Measurements from ENCODE around the gene EXD2. TPM values are rescaled to one million over a fixed set of nuclear protein-coding genes. Genes with fewer than 3 reads are reported as not detected.

Gene EXD2
- polyA plus RNA-seq, 2 of the 4 experiments (the other 2 are of a cell fraction) = 13.9 to 22.1 TPM

GRCh38 chr14:69207435-69208041 is 16.2 kb downstream of the EXD2 start:
- H3K4me3 ChIP-seq = no peak overlapping the region
- WGBS (ENCODE audit: missing lambda C conversion rate) = 98% methylated on average over 7 of the region's 7 CpGs
- no peak overlapping the region for H3K4me2 ChIP-seq
- no peak for FAIRE-seq
- DNase-seq (ENCODE audit: low read depth in 1 of 2, low spot score in 1 of 2) = no peak
- 0 out of 3 replicates have a peak, but pooled peaks cover 4% of the 10 kb centered on the region for H3K4me1 ChIP-seq
- CTCF ChIA-PET = interaction anchor here (0.6 to 1.1 kb wide), 3 partner anchors 9 to 36 kb away, joined by 3 to 5 read pairs (median 4); no protein-coding TSS in a partner anchor
- POLR2A ChIA-PET = no interaction called here
- ATAC-seq = no peak
- no peaks in the 10 kb centered on the region for H3K9me3 ChIP-seq
- no peak for TF ChIP-seq USF2 (IDR thresholded peaks at IDR 0.05)
- TF ChIP-seq HDAC2 (IDR thresholded peaks at IDR 0.05) = no peak
- no peak for TF ChIP-seq KDM1A (IDR thresholded peaks at IDR 0.05; ENCODE audit: low read depth)
- TF ChIP-seq, protein P1, sequence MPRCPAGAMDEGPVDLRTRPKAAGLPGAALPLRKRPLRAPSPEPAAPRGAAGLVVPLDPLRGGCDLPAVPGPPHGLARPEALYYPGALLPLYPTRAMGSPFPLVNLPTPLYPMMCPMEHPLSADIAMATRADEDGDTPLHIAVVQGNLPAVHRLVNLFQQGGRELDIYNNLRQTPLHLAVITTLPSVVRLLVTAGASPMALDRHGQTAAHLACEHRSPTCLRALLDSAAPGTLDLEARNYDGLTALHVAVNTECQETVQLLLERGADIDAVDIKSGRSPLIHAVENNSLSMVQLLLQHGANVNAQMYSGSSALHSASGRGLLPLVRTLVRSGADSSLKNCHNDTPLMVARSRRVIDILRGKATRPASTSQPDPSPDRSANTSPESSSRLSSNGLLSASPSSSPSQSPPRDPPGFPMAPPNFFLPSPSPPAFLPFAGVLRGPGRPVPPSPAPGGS (IDR thresholded peaks at IDR 0.05) = no peak
- no peak for TF ChIP-seq NPAS2 (CRISPR knock-in tag; IDR thresholded peaks at IDR 0.05; ENCODE audit: borderline replicate concordance)
- no peak for TF ChIP-seq CBX8 (IDR thresholded peaks at IDR 0.05)
- H3K27ac ChIP-seq = no peak overlapping the region

GRCh38 chr14:69208666-69209065 is 17.4 kb downstream of the EXD2 start:
- H3K4me1 ChIP-seq = 0 out of 3 replicates have a peak, but pooled peaks cover 4% of the 10 kb centered on the region
- ChIA-PET CTCF (no interaction called here), POLR2A (no interaction called here)
- H3K27ac ChIP-seq = no peak overlapping the region
- no peak overlapping the region for H3K4me3 ChIP-seq
- no peak overlapping the region for H3K4me2 ChIP-seq
- ATAC-seq (no peak), FAIRE-seq (no peak), DNase-seq (ENCODE audit: low read depth in 1 of 2, low spot score in 1 of 2) (no peak)
- no peaks in the 10 kb centered on the region for H3K9me3 ChIP-seq
- 90% methylated on average over 5 of the region's 5 CpGs for WGBS (ENCODE audit: missing lambda C conversion rate)
- TF ChIP-seq, protein P2, sequence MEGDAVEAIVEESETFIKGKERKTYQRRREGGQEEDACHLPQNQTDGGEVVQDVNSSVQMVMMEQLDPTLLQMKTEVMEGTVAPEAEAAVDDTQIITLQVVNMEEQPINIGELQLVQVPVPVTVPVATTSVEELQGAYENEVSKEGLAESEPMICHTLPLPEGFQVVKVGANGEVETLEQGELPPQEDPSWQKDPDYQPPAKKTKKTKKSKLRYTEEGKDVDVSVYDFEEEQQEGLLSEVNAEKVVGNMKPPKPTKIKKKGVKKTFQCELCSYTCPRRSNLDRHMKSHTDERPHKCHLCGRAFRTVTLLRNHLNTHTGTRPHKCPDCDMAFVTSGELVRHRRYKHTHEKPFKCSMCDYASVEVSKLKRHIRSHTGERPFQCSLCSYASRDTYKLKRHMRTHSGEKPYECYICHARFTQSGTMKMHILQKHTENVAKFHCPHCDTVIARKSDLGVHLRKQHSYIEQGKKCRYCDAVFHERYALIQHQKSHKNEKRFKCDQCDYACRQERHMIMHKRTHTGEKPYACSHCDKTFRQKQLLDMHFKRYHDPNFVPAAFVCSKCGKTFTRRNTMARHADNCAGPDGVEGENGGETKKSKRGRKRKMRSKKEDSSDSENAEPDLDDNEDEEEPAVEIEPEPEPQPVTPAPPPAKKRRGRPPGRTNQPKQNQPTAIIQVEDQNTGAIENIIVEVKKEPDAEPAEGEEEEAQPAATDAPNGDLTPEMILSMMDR (IDR thresholded peaks at IDR 0.05) = no peak
- TF ChIP-seq, protein P3, sequence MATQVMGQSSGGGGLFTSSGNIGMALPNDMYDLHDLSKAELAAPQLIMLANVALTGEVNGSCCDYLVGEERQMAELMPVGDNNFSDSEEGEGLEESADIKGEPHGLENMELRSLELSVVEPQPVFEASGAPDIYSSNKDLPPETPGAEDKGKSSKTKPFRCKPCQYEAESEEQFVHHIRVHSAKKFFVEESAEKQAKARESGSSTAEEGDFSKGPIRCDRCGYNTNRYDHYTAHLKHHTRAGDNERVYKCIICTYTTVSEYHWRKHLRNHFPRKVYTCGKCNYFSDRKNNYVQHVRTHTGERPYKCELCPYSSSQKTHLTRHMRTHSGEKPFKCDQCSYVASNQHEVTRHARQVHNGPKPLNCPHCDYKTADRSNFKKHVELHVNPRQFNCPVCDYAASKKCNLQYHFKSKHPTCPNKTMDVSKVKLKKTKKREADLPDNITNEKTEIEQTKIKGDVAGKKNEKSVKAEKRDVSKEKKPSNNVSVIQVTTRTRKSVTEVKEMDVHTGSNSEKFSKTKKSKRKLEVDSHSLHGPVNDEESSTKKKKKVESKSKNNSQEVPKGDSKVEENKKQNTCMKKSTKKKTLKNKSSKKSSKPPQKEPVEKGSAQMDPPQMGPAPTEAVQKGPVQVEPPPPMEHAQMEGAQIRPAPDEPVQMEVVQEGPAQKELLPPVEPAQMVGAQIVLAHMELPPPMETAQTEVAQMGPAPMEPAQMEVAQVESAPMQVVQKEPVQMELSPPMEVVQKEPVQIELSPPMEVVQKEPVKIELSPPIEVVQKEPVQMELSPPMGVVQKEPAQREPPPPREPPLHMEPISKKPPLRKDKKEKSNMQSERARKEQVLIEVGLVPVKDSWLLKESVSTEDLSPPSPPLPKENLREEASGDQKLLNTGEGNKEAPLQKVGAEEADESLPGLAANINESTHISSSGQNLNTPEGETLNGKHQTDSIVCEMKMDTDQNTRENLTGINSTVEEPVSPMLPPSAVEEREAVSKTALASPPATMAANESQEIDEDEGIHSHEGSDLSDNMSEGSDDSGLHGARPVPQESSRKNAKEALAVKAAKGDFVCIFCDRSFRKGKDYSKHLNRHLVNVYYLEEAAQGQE (IDR thresholded peaks at IDR 0.05) = no peak
- TF ChIP-seq FOXS1 (CRISPR knock-in tag; IDR thresholded peaks at IDR 0.05) (no peak), FOSL2 (IDR thresholded peaks at IDR 0.05) (no peak), FOSL2 (CRISPR knock-in tag; IDR thresholded peaks at IDR 0.05) (no peak), EHF (CRISPR knock-in tag; IDR thresholded peaks at IDR 0.05) (no peak), USF2 (IDR thresholded peaks at IDR 0.05) (no peak), JUN (IDR thresholded peaks at IDR 0.05) (no peak), E2F6 (IDR thresholded peaks at IDR 0.05; ENCODE audit: borderline replicate concordance, low read depth) (no peak), KDM5A (IDR thresholded peaks at IDR 0.05) (no peak), FOSB (CRISPR knock-in tag; IDR thresholded peaks at IDR 0.05) (no peak), RARB (CRISPR knock-in tag; IDR thresholded peaks at IDR 0.05) (no peak), EHMT2 (IDR thresholded peaks at IDR 0.05; ENCODE audit: low read depth) (no peak), TFCP2L1 (CRISPR knock-in tag; IDR thresholded peaks at IDR 0.05) (no peak), ZNF302 (CRISPR knock-in tag; IDR thresholded peaks at IDR 0.05) (no peak), ZC3H11A (IDR thresholded peaks at IDR 0.05) (no peak), POLR2A (IDR thresholded peaks at IDR 0.05; ENCODE audit: low read length) (no peak), RFX5 (IDR thresholded peaks at IDR 0.05) (no peak), ZSCAN20 (CRISPR knock-in tag; IDR thresholded peaks at IDR 0.05) (no peak)
- TF ChIP-seq, protein P4, sequence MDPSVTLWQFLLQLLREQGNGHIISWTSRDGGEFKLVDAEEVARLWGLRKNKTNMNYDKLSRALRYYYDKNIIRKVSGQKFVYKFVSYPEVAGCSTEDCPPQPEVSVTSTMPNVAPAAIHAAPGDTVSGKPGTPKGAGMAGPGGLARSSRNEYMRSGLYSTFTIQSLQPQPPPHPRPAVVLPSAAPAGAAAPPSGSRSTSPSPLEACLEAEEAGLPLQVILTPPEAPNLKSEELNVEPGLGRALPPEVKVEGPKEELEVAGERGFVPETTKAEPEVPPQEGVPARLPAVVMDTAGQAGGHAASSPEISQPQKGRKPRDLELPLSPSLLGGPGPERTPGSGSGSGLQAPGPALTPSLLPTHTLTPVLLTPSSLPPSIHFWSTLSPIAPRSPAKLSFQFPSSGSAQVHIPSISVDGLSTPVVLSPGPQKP (IDR thresholded peaks at IDR 0.05; ENCODE audit: low read depth, low read length) = no peak
- TF ChIP-seq, protein P5, sequence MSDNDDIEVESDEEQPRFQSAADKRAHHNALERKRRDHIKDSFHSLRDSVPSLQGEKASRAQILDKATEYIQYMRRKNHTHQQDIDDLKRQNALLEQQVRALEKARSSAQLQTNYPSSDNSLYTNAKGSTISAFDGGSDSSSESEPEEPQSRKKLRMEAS (IDR thresholded peaks at IDR 0.05) = no peak
